Coronary artery (tissue), 2 donors: ENCODE data around the gene CBX2.

Source experiments
- DNase-seq: peaks from one replicate; pipeline ENCODE4 v3.0.0-alpha.2; 2017; ENCODE audit warnings: low spot score
- H3K27ac ChIP-seq, 2 donors: fragments of 200-600 bp; sonication (generic); one replicate each; pipeline ENCODE4 v1.5.1; 2016 to 2019
- H3K4me3 ChIP-seq: fragments of 200-600 bp; sonication (generic); 2 replicates; pipeline ENCODE4 v1.5.1; 2016; ENCODE audit warnings: mild to moderate bottlenecking, moderate library complexity
- CTCF ChIP-seq: fragments of 200-600 bp; sonication (generic); IDR thresholded peaks from one replicate; pipeline ENCODE4 v1.5.1; 2019; ENCODE audit warnings: antibody characterized with exemption

CBX2 gene

GRCh38 chr17:79757140-79757745 is 20.7 kb upstream of the CBX2 start:
- Histone ChIP-seq H3K4me3 (no peak overlapping the region), H3K27ac (no peak overlapping the region)
- no peak for TF ChIP-seq CTCF
- no peak for DNase-seq

GRCh38 chr17:79758271-79758670 is 19.7 kb upstream of the CBX2 start:
- DNase-seq, result no peak
- Histone ChIP-seq H3K4me3 (no peak overlapping the region), H3K27ac (no peak overlapping the region)
- TF ChIP-seq CTCF, result no peak

GRCh38 chr17:79760197-79760906 is 17.6 kb upstream of the CBX2 start:
- no peak for DNase-seq
- Histone ChIP-seq H3K27ac (no peak overlapping the region), H3K4me3 (no peak overlapping the region)
- no peak for TF ChIP-seq CTCF

GRCh38 chr17:79761894-79762589 is 15.9 kb upstream of the CBX2 start:
- no peak for DNase-seq
- Histone ChIP-seq H3K27ac (no peak overlapping the region), H3K4me3 (no peak overlapping the region)
- no peak for TF ChIP-seq CTCF

- DNase-seq, result no peak
- H3K27ac ChIP-seq, result no peak overlapping the region
- no peak for TF ChIP-seq CTCF
Measured at GRCh38 chr17:79765708-79766107, 12.2 kb upstream of the CBX2 start.

GRCh38 chr17:79769570-79770506 is 8.1 kb upstream of the CBX2 start:
- peak; percentile 47 for DNase-seq
- TF ChIP-seq CTCF, result no peak
- Histone ChIP-seq H3K4me3 (no peak overlapping the region), H3K27ac (no peak overlapping the region)

More at GRCh38 chr17:79765708-79766107, 12.2 kb upstream of the CBX2 start:
- H3K4me3 ChIP-seq, result no peak overlapping the region
